HFFc6 (cell line): ENCODE data around the gene OMP. TPM values are rescaled to one million over a fixed set of nuclear protein-coding genes. Genes with fewer than 3 reads are reported as not detected.

Experiments
- DNase-seq: peaks from one replicate; pipeline ENCODE4 v3.0.0-alpha.2; 2018
- H3K27ac Mint-ChIP-seq: 2 replicates; pipeline ENCODE4 v1.8.0; 2020; ENCODE audit warnings: mild to moderate bottlenecking, mixed read lengths
- H3K27me3 Mint-ChIP-seq: 2 replicates; pipeline ENCODE4 v1.8.0; 2021; ENCODE audit warnings: mild to moderate bottlenecking, moderate library complexity, mixed read lengths; ENCODE audit not compliant: insufficient read depth
- H3K36me3 Mint-ChIP-seq: 2 replicates; pipeline ENCODE4 v1.8.0; 2021; ENCODE audit warnings: low read depth, mixed read lengths
- H3K4me1 Mint-ChIP-seq: 2 replicates; pipeline ENCODE4 v1.8.0; 2020; ENCODE audit warnings: low read depth, mixed read lengths
- H3K4me3 Mint-ChIP-seq: 2 replicates; pipeline ENCODE4 v1.8.0; 2020; ENCODE audit warnings: mild to moderate bottlenecking, moderate library complexity, mixed read lengths
- H3K9me3 Mint-ChIP-seq: 2 replicates; pipeline ENCODE4 v1.8.0; 2020; ENCODE audit warnings: mild to moderate bottlenecking, mixed read lengths
- total RNA-seq, 6 experiments: library from RNA; stranded (reverse); fragmentation: NEBNext Ultra II Directional; extraction: Animal tissue kit (Norgen Biotek cat#: 25700); gene quantifications; 2 replicates in 1 of 6; 3 replicates in 5 of 6; pipeline ENCODE4 v1.2.3, GENCODE V29; 2021
- TF ChIP-seq, protein P1 (sequence below): fragments of 200-600 bp; sonication (generic); IDR thresholded peaks from 2 replicates; pipeline ENCODE4 v1.5.0; 2021; ENCODE audit warnings: antibody characterized with exemption, mild to moderate bottlenecking

The OMP gene
- total RNA-seq, 6 experiments from 2014 or later: 0.77 TPM; not detected in 5

DNA sequence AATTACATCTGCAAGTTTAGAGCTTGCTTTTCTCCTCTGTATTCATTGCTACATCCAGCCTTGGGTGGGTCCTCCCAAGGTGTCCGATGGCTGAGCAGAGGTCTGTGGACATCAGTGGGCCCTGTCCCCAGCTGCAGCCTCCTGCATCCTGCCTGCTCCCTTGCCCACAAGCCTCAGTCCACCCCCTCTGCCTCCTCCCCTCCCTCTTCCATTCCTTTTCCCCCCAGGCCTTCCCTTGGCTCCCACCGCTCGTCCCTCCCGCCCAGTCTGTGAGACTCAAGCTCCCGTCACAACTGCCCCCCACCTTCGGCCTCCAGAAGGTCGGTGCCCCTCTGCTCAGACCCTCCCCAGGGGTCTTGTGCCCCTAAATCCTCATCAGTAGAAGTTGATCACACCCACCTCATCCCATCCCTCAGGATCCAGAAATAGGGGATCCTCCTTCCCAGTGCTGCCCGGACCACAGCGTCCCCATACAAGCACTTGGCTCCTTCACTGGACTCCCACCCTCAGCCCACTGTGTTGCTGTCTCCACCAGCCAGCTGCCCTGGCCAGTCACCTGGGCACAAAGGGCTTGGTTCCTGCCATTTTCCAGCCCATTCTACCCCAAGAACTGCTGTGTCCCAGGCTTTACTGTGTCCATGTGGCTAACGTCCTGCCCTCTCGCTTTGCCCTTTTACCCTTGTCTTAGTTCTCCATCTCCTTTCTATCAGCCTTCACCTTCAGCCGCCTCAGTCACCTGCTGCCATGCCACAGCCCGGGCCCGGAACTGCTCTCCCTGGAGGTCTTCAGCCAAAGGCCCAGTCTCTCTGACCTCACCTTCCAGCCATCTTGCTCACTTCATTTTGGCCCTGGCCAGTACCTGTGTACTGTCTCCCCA, 2.2 kb upstream of the OMP start:
- DNase-seq: no peak
- H3K9me3 Mint-ChIP-seq: no peaks in the 10 kb centered on the region
- TF ChIP-seq, protein P1, sequence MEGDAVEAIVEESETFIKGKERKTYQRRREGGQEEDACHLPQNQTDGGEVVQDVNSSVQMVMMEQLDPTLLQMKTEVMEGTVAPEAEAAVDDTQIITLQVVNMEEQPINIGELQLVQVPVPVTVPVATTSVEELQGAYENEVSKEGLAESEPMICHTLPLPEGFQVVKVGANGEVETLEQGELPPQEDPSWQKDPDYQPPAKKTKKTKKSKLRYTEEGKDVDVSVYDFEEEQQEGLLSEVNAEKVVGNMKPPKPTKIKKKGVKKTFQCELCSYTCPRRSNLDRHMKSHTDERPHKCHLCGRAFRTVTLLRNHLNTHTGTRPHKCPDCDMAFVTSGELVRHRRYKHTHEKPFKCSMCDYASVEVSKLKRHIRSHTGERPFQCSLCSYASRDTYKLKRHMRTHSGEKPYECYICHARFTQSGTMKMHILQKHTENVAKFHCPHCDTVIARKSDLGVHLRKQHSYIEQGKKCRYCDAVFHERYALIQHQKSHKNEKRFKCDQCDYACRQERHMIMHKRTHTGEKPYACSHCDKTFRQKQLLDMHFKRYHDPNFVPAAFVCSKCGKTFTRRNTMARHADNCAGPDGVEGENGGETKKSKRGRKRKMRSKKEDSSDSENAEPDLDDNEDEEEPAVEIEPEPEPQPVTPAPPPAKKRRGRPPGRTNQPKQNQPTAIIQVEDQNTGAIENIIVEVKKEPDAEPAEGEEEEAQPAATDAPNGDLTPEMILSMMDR: no peak
- H3K27ac Mint-ChIP-seq: no peak overlapping the region
- no peaks in the 10 kb centered on the region; the same call in 1 of the 2 replicates for H3K27me3 Mint-ChIP-seq
- peaks cover 6% of the 10 kb centered on the region for H3K36me3 Mint-ChIP-seq
- H3K4me1 Mint-ChIP-seq: peaks cover 20% of the 10 kb centered on the region
- no peak overlapping the region for H3K4me3 Mint-ChIP-seq

DNA sequence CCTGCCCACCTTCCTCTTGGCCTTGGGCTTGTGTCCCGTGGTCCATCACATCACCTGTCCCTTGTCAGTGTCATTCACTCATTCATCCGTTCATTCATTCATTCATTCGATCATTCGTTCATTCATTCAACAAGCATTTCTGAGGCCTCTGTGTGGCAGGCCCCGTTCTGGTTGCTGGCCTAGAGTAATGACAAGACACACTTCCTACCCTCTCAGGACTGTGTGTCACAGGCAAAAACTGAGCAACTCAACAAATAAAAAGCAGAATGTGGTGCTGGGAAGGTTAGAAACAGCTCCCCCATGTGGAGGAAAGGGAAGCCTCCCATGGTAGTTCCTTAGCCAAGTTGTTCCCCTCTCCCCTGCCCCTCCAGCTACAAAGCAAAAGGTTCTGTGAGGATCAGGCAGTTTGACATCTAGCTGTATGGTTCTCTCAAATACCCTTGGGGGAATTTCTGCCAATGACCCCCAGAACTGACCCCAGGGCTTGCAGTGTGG, 1.6 kb upstream of the OMP start:
- no peaks in the 10 kb centered on the region; the same call in 1 of the 2 replicates for H3K27me3 Mint-ChIP-seq
- no peaks in the 10 kb centered on the region for H3K9me3 Mint-ChIP-seq
- H3K36me3 Mint-ChIP-seq: peaks cover 6% of the 10 kb centered on the region
- TF ChIP-seq, protein P1: peak; percentile 80
- H3K4me3 Mint-ChIP-seq: no peak overlapping the region
- peaks cover 20% of the 10 kb centered on the region for H3K4me1 Mint-ChIP-seq
- peak overlapping the region; percentile 15; the same call in 1 of the 2 replicates for H3K27ac Mint-ChIP-seq
- peak; percentile 17 for DNase-seq

DNA sequence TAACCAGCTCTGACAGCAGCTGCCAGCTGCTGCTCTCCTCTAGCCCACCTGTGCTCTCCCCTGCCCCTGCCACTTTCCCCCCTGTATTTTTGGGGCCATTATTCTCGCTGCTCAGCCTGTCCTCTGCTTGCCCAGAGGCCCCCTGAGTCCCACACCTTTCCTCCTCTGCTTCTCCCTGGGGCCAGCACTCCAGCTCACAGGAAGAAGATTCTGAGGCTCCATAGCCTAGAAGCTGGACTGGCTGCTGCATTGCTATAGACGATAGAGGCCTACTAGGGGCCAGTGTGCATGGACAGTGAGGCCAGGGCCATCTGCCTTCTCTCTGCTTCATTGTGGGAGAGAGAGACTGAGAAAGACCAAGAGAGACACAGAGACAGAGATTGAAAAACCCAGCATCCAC, 679 bp downstream of the OMP start:
- DNase-seq: no peak
- Mint-ChIP-seq H3K9me3 (no peaks in the 10 kb centered on the region), H3K27me3 (peaks cover 2% of the 10 kb centered on the region; the same call in 1 of the 2 replicates), H3K27ac (no peak overlapping the region), H3K4me1 (peaks cover 34% of the 10 kb centered on the region), H3K4me3 (no peak overlapping the region), H3K36me3 (peaks cover 6% of the 10 kb centered on the region)
- TF ChIP-seq, protein P1: no peak

DNA sequence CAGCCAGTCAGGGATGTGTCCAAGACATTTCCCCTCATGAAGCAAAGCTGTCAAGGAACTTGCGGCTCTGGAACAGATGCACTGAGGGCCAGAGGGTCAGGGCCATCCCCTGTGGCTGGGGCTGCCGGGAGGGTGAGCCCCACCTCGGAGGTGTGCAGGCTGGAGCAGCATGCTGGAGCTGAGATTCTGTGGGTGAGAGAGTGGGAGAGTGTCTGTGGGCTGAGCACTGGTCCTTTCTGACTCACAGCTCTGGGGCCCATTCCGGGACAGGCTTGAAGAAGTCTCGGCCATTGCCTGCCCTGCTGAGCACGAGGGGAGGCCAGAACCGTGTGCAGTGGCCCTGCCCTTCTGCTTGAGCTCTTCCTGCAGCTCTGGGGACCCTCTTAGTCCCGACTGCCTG, 2.1 kb downstream of the OMP start:
- Mint-ChIP-seq H3K36me3 (peaks cover 6% of the 10 kb centered on the region), H3K27me3 (peaks cover 2% of the 10 kb centered on the region; the same call in 1 of the 2 replicates)

DNA sequence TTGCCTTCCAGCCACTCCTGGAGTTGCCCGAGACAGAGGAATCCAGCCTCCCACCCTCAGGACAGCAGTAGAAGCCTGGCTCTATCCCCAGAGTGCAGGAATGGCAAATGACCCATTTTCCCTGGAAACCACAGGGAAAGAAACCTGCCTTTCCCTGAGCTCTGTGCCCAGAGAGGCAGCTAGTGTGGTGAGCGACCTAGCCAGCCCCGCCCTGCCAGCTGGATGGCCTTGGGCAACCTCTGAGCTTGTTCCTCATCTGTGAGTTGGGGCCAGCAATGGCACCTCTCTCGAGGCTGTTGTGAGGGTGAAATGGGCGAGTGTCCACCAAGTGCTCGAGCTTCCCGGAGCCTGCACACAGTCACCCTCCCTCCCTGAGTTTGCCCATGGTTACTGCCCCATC, 3.7 kb downstream of the OMP start:
- H3K4me3 Mint-ChIP-seq: no peak overlapping the region
- no peaks in the 10 kb centered on the region for H3K36me3 Mint-ChIP-seq
- H3K4me1 Mint-ChIP-seq: peaks cover 59% of the 10 kb centered on the region
- H3K9me3 Mint-ChIP-seq: no peaks in the 10 kb centered on the region
- no peak for DNase-seq
- no peak overlapping the region for H3K27ac Mint-ChIP-seq
- TF ChIP-seq, protein P1: no peak
- peaks cover 2% of the 10 kb centered on the region for H3K27me3 Mint-ChIP-seq

More for the DNA sequence above, 2.1 kb downstream of the OMP start:
- peak; percentile 22 for DNase-seq
- H3K4me1 Mint-ChIP-seq: peaks cover 48% of the 10 kb centered on the region
- no peak overlapping the region for H3K27ac Mint-ChIP-seq
- TF ChIP-seq, protein P1: no peak
- H3K4me3 Mint-ChIP-seq: no peak overlapping the region
- no peaks in the 10 kb centered on the region for H3K9me3 Mint-ChIP-seq
